Astrocyte (in vitro differentiated cells and primary cell): Measurements from ENCODE around the gene SYNGR1.

Experiments used
- CTCF ChIP-seq: IDR thresholded peaks from 2 replicates; pipeline ENCODE4 v1.5.1; 2011; ENCODE audit warnings: low read depth, mild to moderate bottlenecking, inconsistent platforms, low read length, moderate library complexity; ENCODE audit not compliant: insufficient read depth
- EZH2 ChIP-seq: IDR thresholded peaks from 2 replicates; pipeline ENCODE4 v1.6.1; 2012; ENCODE audit warnings: mild to moderate bottlenecking, low read length, inconsistent platforms; ENCODE audit not compliant: insufficient read depth

GRCh38 chr22:39410264-39410663, 60.5 kb downstream of the SYNGR1 start:
- no peak for TF ChIP-seq CTCF
- TF ChIP-seq EZH2 = no peak
